ENCODE measurements around the gene TET3.

GRCh38 chr2:73963385-73964120 is 21.2 kb upstream of the TET3 start:
- TF ChIP-seq POLR2A (IDR thresholded peaks at IDR 0.05; ENCODE audit: low read depth, low read length) (no peak), BHLHE40 (IDR thresholded peaks at IDR 0.05; ENCODE audit: low read depth, low read length) (no peak), RAD21 (IDR thresholded peaks at IDR 0.05; ENCODE audit: low read length) (no peak), SMC3 (IDR thresholded peaks at IDR 0.05; ENCODE audit: low read depth, low read length) (no peak), CHD1 (IDR thresholded peaks at IDR 0.05; ENCODE audit: low read depth, low read length) (no peak), RFX5 (IDR thresholded peaks at IDR 0.05; ENCODE audit: low read depth, low read length) (no peak), CEBPB (IDR thresholded peaks at IDR 0.05; ENCODE audit: low read depth, low read length) (no peak), ELK1 (IDR thresholded peaks at IDR 0.05; ENCODE audit: borderline replicate concordance, low read depth, low read length) (no peak)
- TF ChIP-seq, protein P1, sequence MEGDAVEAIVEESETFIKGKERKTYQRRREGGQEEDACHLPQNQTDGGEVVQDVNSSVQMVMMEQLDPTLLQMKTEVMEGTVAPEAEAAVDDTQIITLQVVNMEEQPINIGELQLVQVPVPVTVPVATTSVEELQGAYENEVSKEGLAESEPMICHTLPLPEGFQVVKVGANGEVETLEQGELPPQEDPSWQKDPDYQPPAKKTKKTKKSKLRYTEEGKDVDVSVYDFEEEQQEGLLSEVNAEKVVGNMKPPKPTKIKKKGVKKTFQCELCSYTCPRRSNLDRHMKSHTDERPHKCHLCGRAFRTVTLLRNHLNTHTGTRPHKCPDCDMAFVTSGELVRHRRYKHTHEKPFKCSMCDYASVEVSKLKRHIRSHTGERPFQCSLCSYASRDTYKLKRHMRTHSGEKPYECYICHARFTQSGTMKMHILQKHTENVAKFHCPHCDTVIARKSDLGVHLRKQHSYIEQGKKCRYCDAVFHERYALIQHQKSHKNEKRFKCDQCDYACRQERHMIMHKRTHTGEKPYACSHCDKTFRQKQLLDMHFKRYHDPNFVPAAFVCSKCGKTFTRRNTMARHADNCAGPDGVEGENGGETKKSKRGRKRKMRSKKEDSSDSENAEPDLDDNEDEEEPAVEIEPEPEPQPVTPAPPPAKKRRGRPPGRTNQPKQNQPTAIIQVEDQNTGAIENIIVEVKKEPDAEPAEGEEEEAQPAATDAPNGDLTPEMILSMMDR (conservative IDR thresholded peaks at IDR 0.05; ENCODE audit: low read depth, low read length): no peak
